Breast epithelium (tissue), 4 donors: Measurements from ENCODE around the gene C11orf86. TPM values are rescaled to one million over a fixed set of nuclear protein-coding genes. Genes with fewer than 3 reads are reported as not detected.

ENCODE experiments used
- DNase-seq, 2 donors: peaks; one replicate each; pipeline ENCODE4 v3.0.0-alpha.2; 2019; ENCODE audit warnings: low spot score in 2 of 2
- H3K27ac ChIP-seq, 2 donors: fragments of 200-600 bp; sonication (generic) in 1 of 2; one replicate each; pipeline ENCODE4 v1.5.1; 2016 to 2019; ENCODE audit warnings: mild to moderate bottlenecking in 1 of 2
- H3K27me3 ChIP-seq, 2 donors: fragments of 200-600 bp; sonication (generic) in 1 of 2; one replicate each; pipeline versions ENCODE4 v1.5.1 to v1.6.0; 2017 to 2019; ENCODE audit warnings: control low read depth in 1 of 2, mild to moderate bottlenecking in 1 of 2
- H3K36me3 ChIP-seq: fragments of 200-600 bp; one replicate; pipeline ENCODE4 v1.5.1; 2019
- H3K4me1 ChIP-seq, 2 donors: fragments of 200-600 bp; sonication (generic); one replicate each; pipeline ENCODE4 v1.5.1; 2016 to 2019; ENCODE audit warnings: control low read depth in 1 of 2
- H3K4me3 ChIP-seq, 3 donors: fragments of 200-600 bp; sonication (generic); 1 replicate in 2 of 3; 2 replicates in 1 of 3; pipeline ENCODE4 v1.5.1; 2016 to 2019; ENCODE audit warnings: mild to moderate bottlenecking in 3 of 3, moderate library complexity in 2 of 3
- H3K9me3 ChIP-seq, 2 donors: fragments of 200-600 bp; sonication (generic) in 1 of 2; one replicate each; pipeline ENCODE4 v1.5.1; 2016 to 2019; ENCODE audit warnings: control low read depth in 1 of 2
- CTCF ChIP-seq, 3 donors: fragments of 450-650 bp; IDR thresholded peaks; one replicate each; pipeline ENCODE4 v1.5.1; 2016 to 2017; ENCODE audit warnings: antibody characterized with exemption in 3 of 3, mild to moderate bottlenecking in 3 of 3, moderate library complexity in 3 of 3
- POLR2A ChIP-seq: fragments of 450-650 bp; IDR thresholded peaks from one replicate; pipeline ENCODE4 v1.6.1; 2016; ENCODE audit warnings: antibody characterized with exemption, mild to moderate bottlenecking, moderate library complexity
- POLR2AphosphoS5 ChIP-seq, 3 donors: sonication (generic); formaldehyde crosslinking; IDR thresholded peaks; one replicate each; pipeline ENCODE4 v1.6.1; 2017; ENCODE audit warnings: antibody characterized with exemption in 3 of 3
- intact Hi-C: fragments of 100-400 bp; cut with DNase I; formaldehyde crosslinking; loops from one replicate; pipeline ENCODE4 v1.15.1; 2023; ENCODE audit warnings: low total_unique reads
- total RNA-seq, 3 donors: library from RNA; depleted of rRNA; stranded (reverse); fragments of >200 nt; gene quantifications; one replicate each; pipeline ENCODE4 v1.1.0, GENCODE V29; 2016

The C11orf86 gene
- total RNA-seq, 3 donors from 2014 or later = not detected

GRCh38 chr11:66992041-66992440 lies 16.9 kb downstream of the C11orf86 start:
- H3K27ac ChIP-seq = no peak overlapping the region
- TF ChIP-seq CTCF (IDR thresholded peaks at IDR 0.05) = no peak
- TF ChIP-seq POLR2A = no peak
- no peak overlapping the region for H3K4me3 ChIP-seq
- no peaks in the 10 kb centered on the region for H3K4me1 ChIP-seq
- no peaks in the 10 kb centered on the region for H3K27me3 ChIP-seq
- intact Hi-C loops = no loop called here
- H3K9me3 ChIP-seq = no peaks in the 10 kb centered on the region
- DNase-seq = no peak
- H3K36me3 ChIP-seq = no peaks in the 10 kb centered on the region

GRCh38 chr11:66996609-66997273 lies 21.6 kb downstream of the C11orf86 start:
- no peaks in the 10 kb centered on the region for H3K36me3 ChIP-seq
- DNase-seq = no peak
- TF ChIP-seq POLR2A (no peak), CTCF (IDR thresholded peaks at IDR 0.05) (no peak), POLR2AphosphoS5 (IDR thresholded peaks at IDR 0.05) (no peak)

GRCh38 chr11:66999555-66999954 lies 24.5 kb downstream of the C11orf86 start:
- Histone ChIP-seq H3K27me3 (no peaks in the 10 kb centered on the region), H3K9me3 (no peaks in the 10 kb centered on the region), H3K27ac (no peak overlapping the region), H3K4me3 (no peak overlapping the region), H3K4me1 (no peaks in the 10 kb centered on the region), H3K36me3 (no peaks in the 10 kb centered on the region)
- intact Hi-C loops = loop anchor here (2.0 kb wide), 1 partner anchor 73 kb away; no protein-coding TSS in a partner anchor
- TF ChIP-seq POLR2AphosphoS5 (IDR thresholded peaks at IDR 0.05) = no peak
- TF ChIP-seq CTCF (IDR thresholded peaks at IDR 0.05) = no peak
- no peak for TF ChIP-seq POLR2A
- DNase-seq = no peak

More at GRCh38 chr11:66996609-66997273, 21.6 kb downstream of the C11orf86 start:
- no peak overlapping the region for H3K4me3 ChIP-seq
- no peaks in the 10 kb centered on the region for H3K4me1 ChIP-seq
- intact Hi-C loops = no loop called here
- H3K27ac ChIP-seq = no peak overlapping the region
- H3K9me3 ChIP-seq = no peaks in the 10 kb centered on the region
- no peaks in the 10 kb centered on the region for H3K27me3 ChIP-seq

GRCh38 chr11:67001332-67001731 lies 26.2 kb downstream of the C11orf86 start:
- Histone ChIP-seq H3K4me1 (no peaks in the 10 kb centered on the region), H3K36me3 (no peaks in the 10 kb centered on the region), H3K27me3 (no peaks in the 10 kb centered on the region), H3K9me3 (no peaks in the 10 kb centered on the region), H3K4me3 (no peak overlapping the region), H3K27ac (no peak overlapping the region)
- no peak for TF ChIP-seq POLR2A
- no peak for TF ChIP-seq CTCF (IDR thresholded peaks at IDR 0.05)
- TF ChIP-seq POLR2AphosphoS5 (IDR thresholded peaks at IDR 0.05) = no peak
- no peak for DNase-seq
- intact Hi-C loops = no loop called here

- no peak for TF ChIP-seq POLR2A
- TF ChIP-seq CTCF (IDR thresholded peaks at IDR 0.05) = no peak
- TF ChIP-seq POLR2AphosphoS5 (IDR thresholded peaks at IDR 0.05) = no peak
- Histone ChIP-seq H3K4me1 (no peaks in the 10 kb centered on the region), H3K36me3 (no peaks in the 10 kb centered on the region), H3K27ac (no peak overlapping the region), H3K9me3 (no peaks in the 10 kb centered on the region), H3K27me3 (no peaks in the 10 kb centered on the region), H3K4me3 (no peak overlapping the region)
- intact Hi-C loops = no loop called here
- DNase-seq = no peak
Measured at GRCh38 chr11:67002297-67002913, 27.3 kb downstream of the C11orf86 start.
